Endothelial cell (in vitro differentiated cells): Measurements from ENCODE around the gene SEMA4G. TPM values are rescaled to one million over a fixed set of nuclear protein-coding genes. Genes with fewer than 3 reads are reported as not detected.

Source experiments
- DNase-seq: peaks from one replicate; pipeline ENCODE4 v3.0.0; 2021; ENCODE audit warnings: low spot score
- H3K27ac Mint-ChIP-seq: one replicate; pipeline ENCODE4 v1.8.0; 2021; ENCODE audit warnings: mixed read lengths, inconsistent platforms; ENCODE audit not compliant: unreplicated experiment
- H3K27me3 Mint-ChIP-seq: one replicate; pipeline ENCODE4 v1.8.0; 2021; ENCODE audit warnings: mild to moderate bottlenecking, moderate library complexity, mixed read lengths, inconsistent platforms; ENCODE audit not compliant: unreplicated experiment
- H3K36me3 Mint-ChIP-seq: one replicate; pipeline ENCODE4 v1.8.0; 2021; ENCODE audit warnings: mild to moderate bottlenecking, low read depth, mixed read lengths, inconsistent platforms; ENCODE audit not compliant: unreplicated experiment
- H3K4me1 Mint-ChIP-seq: one replicate; pipeline ENCODE4 v1.8.0; 2021; ENCODE audit warnings: mild to moderate bottlenecking, mixed read lengths, inconsistent platforms; ENCODE audit not compliant: unreplicated experiment
- H3K4me3 Mint-ChIP-seq: one replicate; pipeline ENCODE4 v1.8.0; 2021; ENCODE audit warnings: mild to moderate bottlenecking, mixed read lengths, inconsistent platforms; ENCODE audit not compliant: unreplicated experiment
- H3K9me3 Mint-ChIP-seq: one replicate; pipeline ENCODE4 v1.8.0; 2021; ENCODE audit warnings: mixed read lengths, inconsistent platforms; ENCODE audit not compliant: unreplicated experiment
- CTCF ChIP-seq: fragments of 200-600 bp; sonication (generic); IDR thresholded peaks from one replicate; pipeline ENCODE4 v1.5.0; 2021; ENCODE audit warnings: antibody characterized with exemption; ENCODE audit not compliant: unreplicated experiment
- total RNA-seq: library from RNA; stranded (reverse); fragmentation: NEBNext Ultra II Directional; extraction: Animal tissue kit (Norgen Biotek cat#: 25700); gene quantifications from one replicate; pipeline ENCODE4 v1.2.1, GENCODE V29; 2021; ENCODE audit not compliant: unreplicated experiment

SEMA4G gene
- total RNA-seq, 1 donor from 2014 or later, result 8.0 TPM

GRCh38 chr10:101012525-101013364 lies 43.4 kb downstream of the SEMA4G start:
- no peaks in the 10 kb centered on the region for H3K9me3 Mint-ChIP-seq
- no peaks in the 10 kb centered on the region for H3K36me3 Mint-ChIP-seq
- peaks cover 15% of the 10 kb centered on the region for H3K27me3 Mint-ChIP-seq
- peaks cover 13% of the 10 kb centered on the region for H3K4me1 Mint-ChIP-seq
- DNase-seq, result peak; percentile 84
- TF ChIP-seq CTCF, result peak; percentile 84
- no peak overlapping the region for H3K27ac Mint-ChIP-seq
- no peak overlapping the region for H3K4me3 Mint-ChIP-seq

GRCh38 chr10:101013365-101013825 lies 44.1 kb downstream of the SEMA4G start:
- no peak for DNase-seq
- Mint-ChIP-seq H3K27me3 (peaks cover 14% of the 10 kb centered on the region), H3K9me3 (no peaks in the 10 kb centered on the region), H3K36me3 (no peaks in the 10 kb centered on the region), H3K4me1 (peaks cover 15% of the 10 kb centered on the region), H3K27ac (no peak overlapping the region), H3K4me3 (no peak overlapping the region)
- no peak for TF ChIP-seq CTCF

GRCh38 chr10:101014230-101014884 lies 45.1 kb downstream of the SEMA4G start:
- Mint-ChIP-seq H3K4me3 (no peak overlapping the region), H3K36me3 (no peaks in the 10 kb centered on the region), H3K27me3 (peaks cover 17% of the 10 kb centered on the region), H3K4me1 (peaks cover 18% of the 10 kb centered on the region), H3K9me3 (no peaks in the 10 kb centered on the region), H3K27ac (no peak overlapping the region)
- peak; percentile 61 for TF ChIP-seq CTCF
- DNase-seq, result peak; percentile 90

- peaks cover 18% of the 10 kb centered on the region for H3K4me1 Mint-ChIP-seq
- H3K9me3 Mint-ChIP-seq, result no peaks in the 10 kb centered on the region
- H3K27me3 Mint-ChIP-seq, result peaks cover 22% of the 10 kb centered on the region
Observed at GRCh38 chr10:101014966-101015581, 45.8 kb downstream of the SEMA4G start.

More at GRCh38 chr10:101014966-101015581, 45.8 kb downstream of the SEMA4G start:
- Mint-ChIP-seq H3K4me3 (no peak overlapping the region), H3K36me3 (no peaks in the 10 kb centered on the region), H3K27ac (no peak overlapping the region)
- no peak for TF ChIP-seq CTCF
- DNase-seq, result no peak
